Pancreas (tissue), 10 donors: ENCODE measurements around the gene AADACL2. TPM values are rescaled to one million over a fixed set of nuclear protein-coding genes. Genes with fewer than 3 reads are reported as not detected.

Source experiments
- ATAC-seq, 4 donors: fragments of 200-7000 bp; cut with Tn5 transposase; one replicate each; pipeline versions ENCODE4 v1.8.0 to v1.9.1; 2020; ENCODE audit warnings: mild to moderate bottlenecking in 4 of 4, moderate library complexity in 4 of 4
- DNase-seq, 6 donors: peaks; one replicate each; pipeline ENCODE4 v3.0.0-alpha.2; 2020
- FAIRE-seq: peaks from 2 replicates; lab custom pipeline; 2012; peaks lifted over from hg19 to GRCh38; lab: Jason Lieb, UNC
- H3K27ac ChIP-seq, 4 donors: fragments of 200-600 bp; sonication (generic); 1 replicate in 3 of 4; 2 replicates in 1 of 4; pipeline versions ENCODE4 v1.5.0 to v1.8.0; 2020
- H3K27me3 ChIP-seq, 4 donors: fragments of 200-600 bp; one replicate each; pipeline ENCODE4 v1.8.0; 2021
- H3K36me3 ChIP-seq, 3 donors: fragments of 200-600 bp; sonication (generic) in 1 of 3; one replicate each; pipeline versions ENCODE4 v1.5.0 to v1.8.0; 2020 to 2021
- H3K4me1 ChIP-seq, 3 donors: fragments of 200-600 bp; one replicate each; pipeline ENCODE4 v1.8.0; 2021
- H3K4me3 ChIP-seq, 4 donors: fragments of 200-600 bp; sonication (generic) in 2 of 4; one replicate each; pipeline versions ENCODE4 v1.5.0 to v1.8.0; 2020 to 2021
- H3K9me3 ChIP-seq, 4 donors: fragments of 200-600 bp; one replicate each; pipeline ENCODE4 v1.8.0; 2021
- CTCF ChIP-seq, 4 donors: fragments of 200-600 bp; sonication (generic) in 3 of 4; IDR thresholded peaks; one replicate each; pipeline versions ENCODE4 v1.5.0 to v1.8.0; 2021; ENCODE audit warnings: antibody characterized with exemption in 4 of 4
- WGBS, 2 donors: extraction: QIAGEN DNeasy Blood & Tissue Kit; methylation state at CpG; one replicate each; pipeline ENCODE4 v1.1.7; 2013; 5-methylcytosine and 5-hydroxymethylcytosine counted together
- intact Hi-C, 3 donors: fragments of 100-400 bp; cut with DNase I; formaldehyde crosslinking; loops; one replicate each; pipeline versions ENCODE4 v1.11.1 to v1.14.2; 2022
- polyA plus RNA-seq, 2 donors: library from polyadenylated mRNA; stranded (reverse); fragments of 200-250 nt; gene quantifications; one replicate each; pipeline ENCODE4 v1.2.3, GENCODE V29; 2013
- total RNA-seq, 6 donors: library from RNA; stranded (reverse); fragmentation: NEBNext Ultra II Directional in 4 of 6; extraction: Animal tissue kit (Norgen Biotek cat#: 25700) in 4 of 6; gene quantifications; one replicate each; pipeline versions ENCODE4 v1.2.1 to v1.2.4, GENCODE V29; 2021 to 2023
- donor health status: healthy with polysubstance abuse.
- donor health status: DM: no; HTN: no; CAD: no; lungs with moderate emphysema.
- donor health status: DM: no; HTN: no; CAD: no.
- donor health status: control.
- donor health status: control.
- donor health status: Bipolar disorder and iron deficiency.
- donor health status: DM: yes; HTN: yes; CAD: no.
- donor health status: DM: no; HTN: no; CAD: no.
- donor health status: DM: no; HTN: no; CAD: no.
- donor health status: DM: yes; HTN: yes; CAD: no.

AADACL2 gene
- total and polyA plus RNA-seq, 8 donors = not detected

GRCh38 chr3:151690645-151691044 is 43.1 kb upstream of the AADACL2 start:
- H3K9me3 ChIP-seq = no peaks in the 10 kb centered on the region

GRCh38 chr3:151697496-151697895 is 36.2 kb upstream of the AADACL2 start:
- FAIRE-seq (no peak), ATAC-seq (no peak), DNase-seq (no peak)
- intact Hi-C loops = no loop called here
- no peaks in the 10 kb centered on the region for H3K4me1 ChIP-seq
- no peak overlapping the region for H3K27ac ChIP-seq
- no peaks in the 10 kb centered on the region for H3K27me3 ChIP-seq
- H3K4me3 ChIP-seq = no peak overlapping the region
- H3K36me3 ChIP-seq = no peaks in the 10 kb centered on the region
- no peaks in the 10 kb centered on the region for H3K9me3 ChIP-seq
- 60 to 67% methylated on average over 5 of the region's 5 CpGs for WGBS, 2 donors
- TF ChIP-seq CTCF (IDR thresholded peaks at IDR 0.05) = no peak

More at GRCh38 chr3:151690645-151691044, 43.1 kb upstream of the AADACL2 start:
- no peaks in the 10 kb centered on the region for H3K4me1 ChIP-seq
- H3K27ac ChIP-seq = no peak overlapping the region
- no peaks in the 10 kb centered on the region for H3K27me3 ChIP-seq
- FAIRE-seq (no peak), ATAC-seq (no peak), DNase-seq (no peak)
- no peak overlapping the region for H3K4me3 ChIP-seq
- no peaks in the 10 kb centered on the region for H3K36me3 ChIP-seq
- TF ChIP-seq CTCF (IDR thresholded peaks at IDR 0.05) = no peak
- WGBS, 2 donors = 76 to 87% methylated on average over 1 of the region's 1 CpG
- intact Hi-C loops = no loop called here

GRCh38 chr3:151707216-151707615 is 26.5 kb upstream of the AADACL2 start:
- no peak for FAIRE-seq

GRCh38 chr3:151708868-151709267 is 24.9 kb upstream of the AADACL2 start:
- FAIRE-seq (no peak), ATAC-seq (no peak), DNase-seq (no peak)
- TF ChIP-seq CTCF (IDR thresholded peaks at IDR 0.05) = no peak
- Histone ChIP-seq H3K4me1 (no peaks in the 10 kb centered on the region), H3K27me3 (no peaks in the 10 kb centered on the region), H3K4me3 (no peak overlapping the region), H3K9me3 (no peaks in the 10 kb centered on the region), H3K36me3 (no peaks in the 10 kb centered on the region), H3K27ac (no peak overlapping the region)
- intact Hi-C loops = no loop called here
- 81 to 84% methylated on average over 1 of the region's 1 CpG for WGBS, 2 donors

More at GRCh38 chr3:151707216-151707615, 26.5 kb upstream of the AADACL2 start:
- intact Hi-C loops = no loop called here
- Histone ChIP-seq H3K4me1 (no peaks in the 10 kb centered on the region), H3K9me3 (no peaks in the 10 kb centered on the region), H3K27me3 (no peaks in the 10 kb centered on the region), H3K27ac (no peak overlapping the region), H3K36me3 (no peaks in the 10 kb centered on the region), H3K4me3 (no peak overlapping the region)
- ATAC-seq (no peak), DNase-seq (no peak)
- TF ChIP-seq CTCF (IDR thresholded peaks at IDR 0.05) = no peak

- H3K9me3 ChIP-seq = peaks cover 0 to 2% (median 0%) of the 10 kb centered on the region in 4 donors
- TF ChIP-seq CTCF (IDR thresholded peaks at IDR 0.05) = no peak
- H3K27ac ChIP-seq = no peak overlapping the region
- H3K4me1 ChIP-seq = no peaks in the 10 kb centered on the region
- DNase-seq = no peak
- intact Hi-C loops = no loop called here
- no peak for ATAC-seq
- no peaks in the 10 kb centered on the region for H3K36me3 ChIP-seq
- H3K4me3 ChIP-seq = no peak overlapping the region
- no peaks in the 10 kb centered on the region for H3K27me3 ChIP-seq
- WGBS, 2 donors = 46 to 67% methylated on average over 1 of the region's 1 CpG
- FAIRE-seq = no peak
Measured at GRCh38 chr3:151709847-151710246, 23.9 kb upstream of the AADACL2 start.
